Epithelial cell of proximal tubule (primary cell): ENCODE data around the gene SPCS2. TPM values are rescaled to one million over a fixed set of nuclear protein-coding genes. Genes with fewer than 3 reads are reported as not detected.

Source experiments
- DNase-seq: peaks from one replicate; pipeline ENCODE4 v3.0.0-alpha.2; 2011; ENCODE audit warnings: low read depth
- H3K4me3 ChIP-seq: 2 replicates; pipeline ENCODE4 v1.5.1; 2011; ENCODE audit warnings: low read depth, mild to moderate bottlenecking, low read length
- CTCF ChIP-seq: conservative IDR thresholded peaks from 2 replicates; pipeline ENCODE4 v1.5.1; 2012; ENCODE audit warnings: low read depth, mild to moderate bottlenecking, low read length
- total RNA-seq: library from RNA; depleted of rRNA; stranded (reverse); fragments of >200 nt; gene quantifications from 2 replicates; pipeline ENCODE4 v1.2.3, GENCODE V29; 2015

The SPCS2 gene
- total RNA-seq: 40.1 and 42.8 TPM in 2 replicates

- peak; percentile 80 for DNase-seq
These were observed at the start of gene SPCS2, which contains the start of gene XRRA1 for GRCh38 chr11:74948898-74949752. TSS of gene SPCS2 (plus strand) at chr11:74949266. CDS start at chr11:74949286, 20 bp downstream. TSS of gene XRRA1 (minus strand) at chr11:74949091. CDS start at chr11:74940878, 8,213 bp downstream.

GRCh38 chr11:74902342-74902741, 46.7 kb upstream of the SPCS2 start:
- DNase-seq: no peak
- TF ChIP-seq CTCF: no peak
- no peak overlapping the region for H3K4me3 ChIP-seq

More at GRCh38 chr11:74948898-74949752, at the start of gene SPCS2, which contains the start of gene XRRA1:
- peak within 1 kb of the TSS; percentile 99 for H3K4me3 ChIP-seq
- TF ChIP-seq CTCF: no peak

DNA sequence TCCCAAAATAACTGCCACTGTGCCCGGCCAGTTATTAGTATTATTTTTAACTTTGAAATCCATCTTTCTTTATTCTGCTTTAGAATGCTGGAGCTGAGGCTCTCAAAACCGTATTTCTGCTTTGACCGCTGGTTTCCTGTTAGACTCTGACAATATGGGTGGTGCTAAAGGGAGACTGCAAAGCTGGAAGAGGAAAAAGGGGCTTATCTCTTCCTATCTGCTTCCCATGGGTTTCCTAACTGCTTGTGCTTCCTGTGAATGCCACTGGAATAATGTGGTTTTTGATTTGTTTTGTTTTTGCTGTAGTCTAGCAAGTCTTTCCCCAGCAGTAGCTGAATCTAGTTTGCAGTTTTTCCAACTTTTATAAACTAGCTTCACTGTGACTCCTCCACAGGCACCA, 43.7 kb upstream of the SPCS2 start:
- H3K4me3 ChIP-seq: no peak overlapping the region
- DNase-seq: no peak
- TF ChIP-seq CTCF: no peak

- no peak overlapping the region for H3K4me3 ChIP-seq
- TF ChIP-seq CTCF: no peak
- no peak for DNase-seq
These were observed 39.7 kb upstream of the SPCS2 start for GRCh38 chr11:74909385-74909784.

GRCh38 chr11:74909812-74910211, 39.3 kb upstream of the SPCS2 start:
- no peak for DNase-seq
- H3K4me3 ChIP-seq: no peak overlapping the region
- no peak for TF ChIP-seq CTCF

GRCh38 chr11:74923125-74923524, 25.9 kb upstream of the SPCS2 start:
- no peak for DNase-seq
- no peak for TF ChIP-seq CTCF
- H3K4me3 ChIP-seq: no peak overlapping the region

GRCh38 chr11:74925281-74925680, 23.8 kb upstream of the SPCS2 start:
- H3K4me3 ChIP-seq: no peak overlapping the region
- no peak for TF ChIP-seq CTCF
- no peak for DNase-seq
